K562 (cell line): Measurements from ENCODE around the gene TCF12. TPM values are rescaled to one million over a fixed set of nuclear protein-coding genes. Genes with fewer than 3 reads are reported as not detected.

Experiments
- ATAC-seq: fragments of 200-7000 bp; cut with Tn5 transposase; 3 replicates; pipeline ENCODE4 v1.9.1; 2020; ENCODE audit warnings: moderate library complexity
- BruUV-seq: library from RNA; stranded (reverse); fragments of 400-500 nt; replicated peaks from 2 replicates; lab custom pipeline; 2021; lab: Mats Ljungman, UMichigan
- CTCF ChIA-PET: fragments of 300-600 bp; formaldehyde crosslinking; extraction: SDS; loops from one replicate; lab custom pipeline; 2021; ENCODE audit warnings: low intra/inter-chr PET ratio; lab: Yijun Ruan, JAX
- POLR2A ChIA-PET: fragments of 300-600, 350-650 bp; sonication (Branson Sonifier 250); formaldehyde crosslinking; extraction: SDS; loops from one replicate; lab custom pipeline; 2021; ENCODE audit warnings: antibody characterized with exemption, inconsistent platforms; lab: Yijun Ruan, JAX
- DNase-seq, 4 experiments: peaks; one replicate each; pipeline versions ENCODE4 v3.0.0 to v3.0.0-alpha.2; 2011 to 2018; ENCODE audit warnings: low spot score in 3 of 4, mixed read lengths in 3 of 4; ENCODE audit errors: extremely low read depth in 1 of 4
- FAIRE-seq: peaks from 2 replicates; lab custom pipeline; 2011; peaks lifted over from hg19 to GRCh38; lab: Jason Lieb, UNC
- H2AFZ ChIP-seq: 2 replicates; pipeline ENCODE4 v1.6.0; 2011; ENCODE audit warnings: low read depth, low read length, control low read depth, inconsistent platforms
- H3K27ac ChIP-seq: fragments of 200-600 bp; 3 replicates; pipeline ENCODE4 v1.8.0; 2011; ENCODE audit warnings: low read depth, mild to moderate bottlenecking, control low read depth, inconsistent platforms, low read length, moderate library complexity, mixed read lengths; ENCODE audit errors: extremely low read depth
- H3K27me3 ChIP-seq, 2 experiments: fragments of 300-600 bp in 1 of 2; 2 replicates in 1 of 2; 3 replicates in 1 of 2; pipeline versions ENCODE4 v1.6.0 to v1.8.0; 2011; ENCODE audit warnings: inconsistent platforms in 2 of 2, low read length in 2 of 2, mild to moderate bottlenecking in 1 of 2, mixed read lengths in 1 of 2, moderate library complexity in 1 of 2; ENCODE audit not compliant: control insufficient read depth in 2 of 2, insufficient read depth in 2 of 2
- H3K36me3 ChIP-seq: fragments of 300-600 bp; 3 replicates; pipeline ENCODE4 v1.8.0; 2011; ENCODE audit warnings: mild to moderate bottlenecking, low read length, inconsistent platforms; ENCODE audit not compliant: control insufficient read depth, insufficient read depth
- H3K4me1 ChIP-seq, 2 experiments: fragments of 200-600 bp in 1 of 2; replicated peaks in 1 of 2; 2 replicates in 1 of 2; 3 replicates in 1 of 2; pipeline versions ENCODE4 v1.5.1 to v1.8.0; 2011; ENCODE audit warnings: inconsistent platforms in 2 of 2, low read length in 2 of 2, mild to moderate bottlenecking in 1 of 2, mixed read lengths in 1 of 2, moderate library complexity in 1 of 2; ENCODE audit not compliant: control insufficient read depth in 2 of 2, insufficient read depth in 2 of 2
- H3K4me2 ChIP-seq: 2 replicates; pipeline ENCODE4 v1.6.1; 2011; ENCODE audit warnings: low read length, control low read depth, inconsistent platforms, mixed read lengths; ENCODE audit not compliant: insufficient read depth
- H3K4me3 ChIP-seq: fragments of 200-600 bp; sonication (generic), shearing (Covaris generic); 2 replicates; pipeline ENCODE4 v1.5.1; 2016; ENCODE audit warnings: control low read depth, inconsistent platforms
- H3K79me2 ChIP-seq: fragments of 200-600 bp; 3 replicates; pipeline ENCODE4 v1.8.0; 2011; ENCODE audit warnings: low read length, inconsistent platforms; ENCODE audit not compliant: control insufficient read depth, insufficient read depth
- H3K9ac ChIP-seq, 2 experiments: 2 replicates each; pipeline versions ENCODE4 v1.6.0 to v1.6.1; 2011; ENCODE audit warnings: low read depth in 2 of 2, low read length in 2 of 2, control low read depth in 1 of 2, inconsistent platforms in 1 of 2, mild to moderate bottlenecking in 1 of 2, mixed read lengths in 1 of 2; ENCODE audit not compliant: insufficient read depth in 1 of 2
- H3K9me1 ChIP-seq: one replicate; pipeline ENCODE4 v1.6.0; 2011; ENCODE audit warnings: inconsistent platforms, mild to moderate bottlenecking, low read length, moderate library complexity; ENCODE audit not compliant: control insufficient read depth, insufficient read depth
- H3K9me3 ChIP-seq: replicated peaks from 2 replicates; pipeline ENCODE4 v1.5.1; 2011; ENCODE audit warnings: low read depth, low read length, inconsistent platforms; ENCODE audit not compliant: control insufficient read depth, insufficient read depth
- H4K20me1 ChIP-seq: replicated peaks from 2 replicates; pipeline ENCODE4 v1.6.1; 2011; ENCODE audit warnings: low read length, inconsistent platforms, mixed read lengths; ENCODE audit not compliant: control insufficient read depth, insufficient read depth
- ATF3 ChIP-seq, 2 experiments: fragments of 450-650 bp in 1 of 2; sonication (generic) in 1 of 2; formaldehyde crosslinking in 1 of 2; IDR thresholded peaks in 1 of 2; conservative IDR thresholded peaks in 1 of 2; 2 replicates each; pipeline versions ENCODE4 v1.6.1 to v1.8.1; 2016 to 2023; ENCODE audit warnings: mild to moderate bottlenecking in 2 of 2, moderate library complexity in 2 of 2, inconsistent platforms in 1 of 2, missing genetic modification reagents in 1 of 2
- SMAD4 ChIP-seq: fragments of 250-450 bp; sonication (Bioruptor Pico); conservative IDR thresholded peaks from 2 replicates; pipeline ENCODE4 v1.8.0; 2021; ENCODE audit warnings: inconsistent platforms, mild to moderate bottlenecking, moderate library complexity
- TAF7 ChIP-seq: fragments of 450-650 bp; IDR thresholded peaks from 2 replicates; pipeline ENCODE4 v1.6.1; 2016; ENCODE audit warnings: missing genetic modification characterization, missing compliant biosample characterization
- ZNF175 ChIP-seq: fragments of 200-800 bp; sonication (Bioruptor generic); IDR thresholded peaks from 2 replicates; pipeline ENCODE4 v1.6.1; 2016; ENCODE audit warnings: low read depth, mild to moderate bottlenecking, missing genetic modification characterization, missing compliant biosample characterization
- WGBS: fragments of 100-300 bp; shearing (Covaris generic); methylation state at CpG from one replicate; pipeline ENCODE4 v1.1.6; 2016; ENCODE audit warnings: low coverage, mixed read lengths; ENCODE audit not compliant: insufficient coverage; ENCODE audit errors: missing lambda C conversion rate; 5-methylcytosine and 5-hydroxymethylcytosine counted together
- in situ Hi-C: fragments of 300-500 bp; cut with MboI; formaldehyde crosslinking; loops from 4 replicates; pipeline ENCODE4 v1.15.0; 2018; ENCODE audit warnings: inconsistent platforms, mixed read lengths
- intact Hi-C: fragments of 100-400 bp; cut with micrococcal nuclease; formaldehyde crosslinking; loops from 2 replicates; pipeline ENCODE4 v1.14.2; 2022
- polyA plus RNA-seq, 8 experiments: library from polyadenylated mRNA; depleted of rRNA in 4 of 8; stranded (reverse) in 5 of 8; unstranded in 3 of 8; fragments of >200 nt; fragmentation: Nextera tagmentation in 2 of 8; fragmentation: Illumina TruSeq in 1 of 8; extraction: Ambion mirVana in 2 of 8; extraction: Trizol in 1 of 8; gene quantifications; 2 replicates each; pipeline versions ENCODE4 v1.2.1 to v1.2.3, GENCODE V29; 2011 to 2014; ENCODE audit warnings: inconsistent platforms in 1 of 8, missing spikeins in 1 of 8
- total RNA-seq, 7 experiments: library from RNA; depleted of rRNA in 6 of 7; stranded (reverse); fragments of >200 nt in 6 of 7; fragmentation: Illumina TruSeq in 2 of 7; extraction: Trizol in 2 of 7; gene quantifications; 2 replicates each; pipeline versions ENCODE4 v1.2.1 to v1.2.3, GENCODE V29; 2011 to 2021; ENCODE audit warnings: low replicate concordance in 1 of 7

TCF12 gene
- total and polyA plus RNA-seq, 9 of the 15 experiments (the other 6 are each of a cell fraction or from before 2014, with no cell fraction given) = 10.5 to 132 (median 52.9) TPM

GRCh38 chr15:57253082-57253481 lies 334.6 kb downstream of the TCF12 start (continued):
- peak; percentile 37; the same call in 1 of the 2 replicates for TF ChIP-seq ZNF175

- Histone ChIP-seq H3K36me3 (peaks cover 39% of the 10 kb centered on the region), H3K9me1 (no peaks in the 10 kb centered on the region), H3K4me3 (no peak overlapping the region), H3K9me3 (no peaks in the 10 kb centered on the region), H4K20me1 (no peaks in the 10 kb centered on the region), H3K27me3 (no peaks in the 10 kb centered on the region), H3K27ac (no peak overlapping the region), H3K4me1 (no peaks in the 10 kb centered on the region), H3K4me2 (no peak overlapping the region), H2AFZ (no peak overlapping the region), H3K9ac (no peak overlapping the region), H3K79me2 (no peaks in the 10 kb centered on the region)
- POLR2A ChIA-PET = interaction anchor here (1.3 kb wide), 1 partner anchor 9 kb away, joined by 4 read pairs; no protein-coding TSS in a partner anchor
- ATAC-seq (no peak), DNase-seq (no peak), FAIRE-seq (no peak)
- in situ Hi-C loops (no loop called here), intact Hi-C loops (no loop called here)
- WGBS = 85% methylated on average over 2 of the region's 2 CpGs
- BruUV-seq = no TSS peak
- CTCF ChIA-PET = no interaction called here
- TF ChIP-seq ATF3 (IDR thresholded peaks at IDR 0.05) (peak; percentile 4; the same call in 1 of the 2 replicates), ATF3 (CRISPR knock-in tag; conservative IDR thresholded peaks at IDR 0.05) (no peak), TAF7 (tag) (no peak), SMAD4 (CRISPR knock-in tag) (0 out of 2 replicates have a peak, but pooled peaks have one; percentile 0)
- TF ChIP-seq, all 486 proteins: peak for 2
These were observed 335.1 kb downstream of the TCF12 start for GRCh38 chr15:57253500-57253899.
